HG03280 (cell line): ENCODE measurements around the gene APLP2.

Source experiments
- ATAC-seq: cut with Tn5 transposase; IDR thresholded peaks from one replicate; pipeline ENCODE4 v1.9.1; 2021; ENCODE audit warnings: mild to moderate bottlenecking, moderate library complexity; ENCODE audit not compliant: unreplicated experiment

Gene APLP2

GRCh38 chr11:130114726-130115125 lies 45.0 kb downstream of the APLP2 start:
- ATAC-seq: no peak

GRCh38 chr11:130115218-130115617 lies 45.5 kb downstream of the APLP2 start:
- no peak for ATAC-seq

GRCh38 chr11:130118165-130118564 lies 48.5 kb downstream of the APLP2 start:
- peak; percentile 94 for ATAC-seq

GRCh38 chr11:130118636-130119387 lies 49.1 kb downstream of the APLP2 start:
- ATAC-seq: peak; percentile 42

DNA sequence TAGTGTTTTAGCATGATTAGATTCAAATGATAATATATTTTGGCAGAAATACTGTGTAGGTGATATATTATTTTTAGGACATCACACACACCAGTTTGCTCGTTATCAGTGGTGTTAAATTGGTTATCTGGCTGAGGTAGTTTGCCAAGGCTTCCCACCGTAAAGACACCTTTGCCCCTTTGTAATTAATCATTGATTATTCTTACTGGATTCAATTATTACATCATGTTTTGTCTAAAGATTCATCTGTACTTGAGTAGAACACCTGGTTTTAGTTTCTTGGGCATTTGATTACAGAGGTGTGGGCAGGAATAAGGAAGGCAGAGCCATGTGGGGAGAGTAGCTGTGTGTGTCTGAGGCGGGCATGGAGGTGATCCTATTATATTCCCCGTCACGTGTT lies 50.4 kb downstream of the APLP2 start:
- no peak for ATAC-seq

DNA sequence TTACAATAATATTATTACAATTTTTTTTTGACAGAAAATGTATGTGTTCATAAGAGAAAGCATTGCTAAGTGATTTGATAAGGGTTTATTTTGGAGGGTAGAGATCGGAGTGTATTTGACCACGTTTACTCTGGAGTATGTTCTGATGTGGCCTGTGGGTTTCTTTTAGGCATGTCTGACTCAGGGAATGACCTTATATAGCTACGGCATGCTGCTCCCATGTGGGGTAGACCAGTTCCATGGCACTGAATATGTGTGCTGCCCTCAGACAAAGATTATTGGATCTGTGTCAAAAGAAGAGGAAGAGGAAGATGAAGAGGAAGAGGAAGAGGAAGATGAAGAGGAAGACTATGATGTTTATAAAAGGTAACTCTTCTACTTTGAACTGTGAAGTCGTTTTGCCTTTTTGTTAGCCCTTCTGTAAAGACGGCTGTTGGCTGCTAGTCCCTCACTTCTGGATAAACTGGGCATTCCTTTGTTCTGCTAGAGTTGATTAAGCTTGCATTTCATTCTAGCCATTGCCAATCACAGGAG lies 51.8 kb downstream of the APLP2 start:
- ATAC-seq: no peak

GRCh38 chr11:130122141-130122575 lies 52.5 kb downstream of the APLP2 start:
- no peak for ATAC-seq

DNA sequence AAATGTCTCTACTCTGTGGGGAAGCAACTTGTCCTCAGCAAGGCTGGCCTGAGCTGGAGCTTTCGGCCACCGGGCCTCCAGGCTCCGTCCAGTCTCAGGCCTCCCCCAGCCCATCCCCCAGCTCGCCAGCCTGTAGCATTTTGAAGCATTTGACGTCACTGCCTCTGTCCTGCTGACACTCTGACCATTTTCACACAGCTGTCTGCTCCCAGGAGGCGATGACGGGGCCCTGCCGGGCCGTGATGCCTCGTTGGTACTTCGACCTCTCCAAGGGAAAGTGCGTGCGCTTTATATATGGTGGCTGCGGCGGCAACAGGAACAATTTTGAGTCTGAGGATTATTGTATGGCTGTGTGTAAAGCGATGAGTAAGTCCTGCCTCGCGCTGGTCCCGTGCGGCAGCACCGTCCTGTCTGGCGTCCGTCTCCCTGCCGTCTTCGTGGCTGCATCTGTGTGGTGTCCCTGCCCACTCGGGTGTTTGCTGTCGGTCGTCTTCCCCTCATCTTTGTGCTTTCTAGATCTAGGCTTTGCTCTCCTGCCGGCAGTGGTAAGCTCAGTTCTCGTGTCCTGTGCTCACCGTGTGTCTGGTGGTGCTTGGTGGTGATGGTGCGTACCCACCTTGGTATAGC lies 53.8 kb downstream of the APLP2 start:
- no peak for ATAC-seq

DNA sequence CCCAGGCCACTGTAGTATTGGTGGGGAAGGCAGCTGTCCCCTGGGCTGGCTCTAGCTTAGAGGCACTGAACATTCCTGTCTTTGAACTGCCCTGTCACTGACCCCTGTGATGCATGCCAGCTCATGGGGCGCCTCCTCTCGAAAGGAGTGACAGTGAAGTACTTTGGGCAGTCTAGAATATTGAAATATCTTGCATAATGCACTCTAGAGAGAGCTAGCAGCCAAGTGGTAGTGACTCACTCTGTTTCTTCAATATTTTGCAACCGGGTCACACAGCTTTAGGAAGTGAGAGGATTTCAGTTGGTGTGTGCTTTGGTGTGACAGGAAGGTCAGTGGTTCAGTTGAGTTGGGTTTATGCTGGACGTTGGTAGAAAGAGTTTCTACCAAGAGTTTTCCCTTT lies 54.4 kb downstream of the APLP2 start:
- no peak for ATAC-seq

GRCh38 chr11:130125638-130126037 lies 55.9 kb downstream of the APLP2 start:
- ATAC-seq: no peak

DNA sequence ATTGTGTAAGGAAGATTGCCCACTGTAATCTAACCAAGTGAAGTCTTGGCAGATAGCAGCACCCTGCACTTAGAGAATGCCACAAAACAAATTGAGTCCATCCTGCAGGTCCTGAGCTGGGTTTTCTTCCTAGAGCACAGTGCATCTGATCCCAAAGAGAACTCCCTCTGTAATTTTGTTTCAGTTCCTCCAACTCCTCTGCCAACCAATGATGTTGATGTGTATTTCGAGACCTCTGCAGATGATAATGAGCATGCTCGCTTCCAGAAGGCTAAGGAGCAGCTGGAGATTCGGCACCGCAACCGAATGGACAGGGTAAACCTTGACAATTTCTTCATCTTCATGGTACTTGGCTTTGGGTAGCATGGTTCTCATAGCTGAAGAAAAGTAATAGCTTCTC lies 56.8 kb downstream of the APLP2 start:
- no peak for ATAC-seq

DNA sequence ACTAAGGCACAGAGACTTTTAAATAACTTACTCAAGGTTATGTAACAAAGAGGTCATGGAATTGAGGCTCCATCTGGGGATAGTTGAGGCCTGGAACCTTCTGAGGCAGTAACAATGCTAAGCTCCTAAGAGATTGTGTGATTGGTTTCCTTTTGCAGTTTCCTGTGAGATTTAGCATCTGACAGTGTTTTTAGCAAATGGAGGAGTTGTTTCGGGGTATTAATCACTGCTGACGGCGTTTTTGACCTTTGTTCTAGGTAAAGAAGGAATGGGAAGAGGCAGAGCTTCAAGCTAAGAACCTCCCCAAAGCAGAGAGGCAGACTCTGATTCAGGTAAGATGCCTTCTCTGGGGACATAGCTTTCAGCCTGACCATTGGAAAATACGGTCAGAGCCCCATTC lies 57.8 kb downstream of the APLP2 start:
- ATAC-seq: no peak

- ATAC-seq: no peak
Measured at GRCh38 chr11:130128626-130129025, 58.9 kb downstream of the APLP2 start.

GRCh38 chr11:130129922-130130321 lies 60.2 kb downstream of the APLP2 start:
- ATAC-seq: no peak

DNA sequence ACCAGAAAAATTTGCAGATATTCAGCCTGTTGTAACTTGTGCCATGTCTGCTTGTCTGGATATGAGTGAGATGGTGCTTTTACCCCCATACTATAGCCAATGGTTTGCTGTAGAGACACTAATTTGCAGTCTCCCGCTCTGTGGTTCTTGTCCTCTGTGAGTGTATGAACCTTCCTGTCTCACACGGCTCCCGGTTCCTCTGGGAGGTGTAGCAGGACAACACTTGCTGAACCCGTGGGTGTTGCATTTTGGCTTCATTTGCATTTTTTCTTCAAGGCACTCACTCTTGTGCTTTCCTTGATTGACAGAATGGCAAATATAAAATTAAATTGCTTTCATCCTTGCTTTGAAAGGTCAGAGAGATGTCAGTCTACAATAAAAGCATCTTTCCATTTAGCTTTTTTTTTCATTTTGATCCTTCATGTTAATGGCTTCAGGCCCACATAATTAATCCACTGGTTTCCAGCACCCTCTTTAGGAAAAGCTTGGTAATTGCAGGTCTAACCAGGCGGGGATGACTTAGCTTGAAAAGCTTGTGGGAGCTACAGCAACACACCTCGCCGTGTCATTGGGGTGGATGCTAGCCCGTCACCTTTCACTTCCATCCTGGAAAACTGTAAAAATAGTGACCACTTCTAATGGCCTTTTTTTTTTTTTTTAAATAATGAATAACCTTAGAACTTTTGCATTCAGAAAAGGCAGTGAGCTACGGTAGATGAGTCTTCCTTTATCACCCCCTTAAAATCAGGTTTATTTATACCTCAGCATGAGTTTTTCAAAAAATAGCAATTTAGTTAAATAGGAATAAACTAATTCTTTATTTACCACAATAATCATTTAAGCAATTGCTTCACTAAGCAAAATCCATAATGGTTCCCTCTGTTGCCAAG lies 62.5 kb downstream of the APLP2 start:
- ATAC-seq: no peak

DNA sequence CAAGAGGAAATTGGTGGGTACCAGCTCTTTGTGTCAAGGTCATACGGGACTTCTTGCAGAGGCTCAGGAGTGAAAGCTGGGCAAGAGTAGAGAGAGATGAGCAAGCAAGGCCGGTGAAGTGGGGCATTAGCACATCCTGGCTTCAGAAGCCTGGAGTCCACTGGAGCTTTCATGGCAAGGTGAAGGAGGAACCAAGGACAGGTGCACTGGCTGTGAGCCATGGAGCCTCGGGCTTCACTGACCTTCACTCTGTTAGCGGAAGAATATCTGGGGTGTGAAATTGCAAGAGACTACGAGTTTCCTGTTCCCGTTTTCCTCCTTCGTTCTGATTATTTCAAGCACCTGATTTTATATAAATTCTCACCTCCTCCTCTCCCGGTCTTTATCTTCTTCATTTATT lies 64.0 kb downstream of the APLP2 start:
- ATAC-seq: no peak

GRCh38 chr11:130136107-130136506 lies 66.4 kb downstream of the APLP2 start:
- no peak for ATAC-seq

- no peak for ATAC-seq
Measured at GRCh38 chr11:130137999-130138398, 68.3 kb downstream of the APLP2 start.

- no peak for ATAC-seq
Measured at GRCh38 chr11:130139401-130139800, 69.7 kb downstream of the APLP2 start.

DNA sequence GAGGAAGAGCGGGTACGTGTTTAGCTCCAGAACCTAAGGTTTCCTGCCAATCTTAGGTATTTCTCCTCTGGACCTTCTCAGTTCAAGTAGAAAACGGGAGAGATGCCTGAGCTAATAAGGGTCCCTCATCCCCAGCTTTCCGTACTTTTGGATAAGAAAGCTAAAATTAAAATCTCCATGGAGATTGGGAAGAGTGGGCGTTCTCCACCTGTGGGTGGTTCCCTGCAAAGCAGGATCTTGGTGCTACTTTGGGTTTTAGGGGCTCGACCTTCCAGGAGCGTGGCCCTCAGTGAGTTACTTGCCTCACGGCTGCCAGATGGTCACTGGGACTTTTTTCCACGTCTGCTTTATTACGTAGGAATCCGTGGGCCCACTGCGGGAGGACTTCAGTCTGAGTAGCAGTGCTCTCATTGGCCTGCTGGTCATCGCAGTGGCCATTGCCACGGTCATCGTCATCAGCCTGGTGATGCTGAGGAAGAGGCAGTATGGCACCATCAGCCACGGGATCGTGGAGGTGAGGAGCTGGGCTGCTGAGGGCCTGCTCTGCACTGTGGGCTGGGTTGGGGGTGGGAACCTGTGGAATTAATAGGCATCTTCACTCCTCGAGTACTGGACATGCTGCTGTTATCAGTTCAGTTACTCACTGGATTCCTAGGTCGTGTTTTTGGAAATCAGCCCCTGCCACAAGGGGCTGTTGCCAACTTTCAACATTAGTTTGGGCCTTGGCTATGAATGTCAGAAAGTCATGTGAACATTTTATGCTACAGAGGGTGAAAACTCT lies 72.1 kb downstream of the APLP2 start:
- ATAC-seq: no peak

GRCh38 chr11:130144141-130144540 lies 74.4 kb downstream of the APLP2 start:
- ATAC-seq: no peak
